Stomach (tissue), 4 donors: ENCODE measurements around the gene SUSD4.

Experiments
- CTCF ChIP-seq, 7 experiments: fragments of 450-650 bp in 4 of 7; fragments of 200-600 bp in 3 of 7; sonication (generic) in 3 of 7; IDR thresholded peaks; one replicate each; pipeline ENCODE4 v1.5.1; 2016 to 2019; ENCODE audit warnings: antibody characterized with exemption in 7 of 7, control low read depth in 2 of 7, mild to moderate bottlenecking in 1 of 7
- EP300 ChIP-seq: sonication (generic); formaldehyde crosslinking; IDR thresholded peaks from one replicate; pipeline ENCODE4 v1.6.1; 2017; ENCODE audit warnings: antibody characterized with exemption
- POLR2A ChIP-seq, 4 donors: fragments of 450-650 bp; IDR thresholded peaks; one replicate each; pipeline ENCODE4 v1.6.1; 2016; ENCODE audit warnings: antibody characterized with exemption in 4 of 4, control low read depth in 2 of 4, mild to moderate bottlenecking in 1 of 4, moderate library complexity in 1 of 4
- POLR2AphosphoS5 ChIP-seq, 3 donors: sonication (generic); formaldehyde crosslinking; IDR thresholded peaks; one replicate each; pipeline ENCODE4 v1.6.1; 2016; ENCODE audit warnings: antibody characterized with exemption in 3 of 3

- no peak for TF ChIP-seq POLR2AphosphoS5 (IDR thresholded peaks at IDR 0.05)
- TF ChIP-seq CTCF (IDR thresholded peaks at IDR 0.05), result no peak
- TF ChIP-seq POLR2A (IDR thresholded peaks at IDR 0.05), result no peak
- no peak for TF ChIP-seq EP300
Measured at GRCh38 chr1:223250632-223251015, 113.4 kb downstream of the SUSD4 start.
